HG03457 (cell line): ENCODE measurements around the gene NEK2.
"Not testable (repeated sequence)": the region's sequence is repeated elsewhere in the genome, so short reads cannot be mapped to it uniquely, and the experiment has no call there.

Experiments
- ATAC-seq: cut with Tn5 transposase; IDR thresholded peaks from one replicate; pipeline ENCODE4 v1.9.1; 2021; ENCODE audit warnings: moderate number of reproducible peaks; ENCODE audit not compliant: unreplicated experiment

NEK2 gene

GRCh38 chr1:211675230-211676105 is at the start of gene NEK2:
Gene NEK2, minus strand, starts transcription at chr1:211675621. Its CDS starts 142 bp downstream, at chr1:211675479.
- peak; percentile 96 for ATAC-seq

GRCh38 chr1:211724687-211725196 is 49.3 kb upstream of the NEK2 start:
- no peak for ATAC-seq

GRCh38 chr1:211723273-211723672 is 47.9 kb upstream of the NEK2 start:
- ATAC-seq, result no peak

GRCh38 chr1:211722277-211723175 is 47.1 kb upstream of the NEK2 start:
- no peak for ATAC-seq

- not testable (repeated sequence) for ATAC-seq
Measured at GRCh38 chr1:211716555-211716954, 41.1 kb upstream of the NEK2 start.

- ATAC-seq, result no peak
Measured at GRCh38 chr1:211715971-211716370, 40.5 kb upstream of the NEK2 start.

GRCh38 chr1:211714154-211714553 is 38.7 kb upstream of the NEK2 start:
- ATAC-seq, result no peak

- ATAC-seq, result no peak
Measured at GRCh38 chr1:211713231-211713630, 37.8 kb upstream of the NEK2 start.

- no peak for ATAC-seq
Measured at GRCh38 chr1:211711315-211711705, 35.9 kb upstream of the NEK2 start.

- no peak for ATAC-seq
Measured at GRCh38 chr1:211710566-211711314, 35.3 kb upstream of the NEK2 start.

- ATAC-seq, result no peak
Measured at GRCh38 chr1:211708926-211709325, 33.5 kb upstream of the NEK2 start.

- no peak for ATAC-seq
Measured at GRCh38 chr1:211708006-211708405, 32.6 kb upstream of the NEK2 start.

GRCh38 chr1:211705467-211706091 is 30.2 kb upstream of the NEK2 start:
- ATAC-seq, result no peak

GRCh38 chr1:211704543-211704942 is 29.1 kb upstream of the NEK2 start:
- no peak for ATAC-seq

- ATAC-seq, result no peak
Measured at GRCh38 chr1:211703812-211704537, 28.6 kb upstream of the NEK2 start.

GRCh38 chr1:211701733-211702132 is 26.3 kb upstream of the NEK2 start:
- no peak for ATAC-seq

- ATAC-seq, result no peak
Measured at GRCh38 chr1:211699059-211699458, 23.6 kb upstream of the NEK2 start.

GRCh38 chr1:211698161-211699026 is 23.0 kb upstream of the NEK2 start:
- peak; percentile 46 for ATAC-seq

- ATAC-seq, result peak; percentile 80
Measured at GRCh38 chr1:211697356-211697755, 21.9 kb upstream of the NEK2 start.
